Measurements from ENCODE around the gene TOB2.
A peak's percentile ranks its signal among the peaks of the same experiment; 100 is the strongest.

TOB2 gene

GRCh38 chr22:41446639-41447434, at the start of gene TOB2:
TOB2 (minus strand) TSS chr22:41446801; CDS start chr22:41437345, 9,456 bp downstream.
- peak within 1 kb of the TSS; percentile 100 for H3K4me3 ChIP-seq (ENCODE audit: low read depth, low read length)
- TF ChIP-seq CTCF (IDR thresholded peaks at IDR 0.05; ENCODE audit: low read depth, low read length, missing control alignments): no peak
- in situ Hi-C loops (cut with HindIII; ENCODE audit: low sequenced_read_pairs): loop anchor here (5.0 kb wide), 1 partner anchor 40 kb away; no protein-coding TSS in a partner anchor
- DNase-seq (ENCODE audit: low read depth): peak; percentile 76

GRCh38 chr22:41491374-41492100, 44.9 kb upstream of the TOB2 start:
- DNase-seq (ENCODE audit: low read depth): peak; percentile 77
- H3K4me3 ChIP-seq (ENCODE audit: low read depth, low read length): no peak overlapping the region
- TF ChIP-seq CTCF (IDR thresholded peaks at IDR 0.05; ENCODE audit: low read depth, low read length, missing control alignments): no peak
- in situ Hi-C loops (cut with HindIII; ENCODE audit: low sequenced_read_pairs): no loop called here

- H3K4me3 ChIP-seq (ENCODE audit: low read depth, low read length): no peak overlapping the region
- no peak for TF ChIP-seq CTCF (IDR thresholded peaks at IDR 0.05; ENCODE audit: low read depth, low read length, missing control alignments)
- in situ Hi-C loops (cut with HindIII; ENCODE audit: low sequenced_read_pairs): loop anchor here (5.0 kb wide), 1 partner anchor 41 kb away; the partner anchor contains the start of gene TOB2
- no peak for DNase-seq (ENCODE audit: low read depth)
Observed at GRCh38 chr22:41488596-41489385, 42.2 kb upstream of the TOB2 start.

- in situ Hi-C loops (cut with HindIII; ENCODE audit: low sequenced_read_pairs): loop anchor here (5.0 kb wide), 1 partner anchor 41 kb away; the partner anchor contains the start of gene TOB2
- H3K4me3 ChIP-seq (ENCODE audit: low read depth, low read length): no peak overlapping the region
- DNase-seq (ENCODE audit: low read depth): no peak
- TF ChIP-seq CTCF (IDR thresholded peaks at IDR 0.05; ENCODE audit: low read depth, low read length, missing control alignments): no peak
Observed at GRCh38 chr22:41488076-41488475, 41.5 kb upstream of the TOB2 start.

GRCh38 chr22:41487037-41487935, 40.7 kb upstream of the TOB2 start:
- DNase-seq (ENCODE audit: low read depth): no peak
- no peak overlapping the region for H3K4me3 ChIP-seq (ENCODE audit: low read depth, low read length)
- in situ Hi-C loops (cut with HindIII; ENCODE audit: low sequenced_read_pairs): loop anchor here (5.0 kb wide), 1 partner anchor 40 kb away; the partner anchor contains the start of gene TOB2
- no peak for TF ChIP-seq CTCF (IDR thresholded peaks at IDR 0.05; ENCODE audit: low read depth, low read length, missing control alignments)

All from astrocyte of the cerebellum (primary cell).